GM12875 (cell line): ENCODE data around the gene DNAJC15.

Experiments
- H3K4me3 ChIP-seq: one replicate; pipeline ENCODE4 v1.5.1; 2011; ENCODE audit warnings: low read depth, low read length, control low read depth
- TF ChIP-seq, protein P1 (sequence below): IDR thresholded peaks from 2 replicates; pipeline ENCODE4 v1.5.1; 2011; ENCODE audit warnings: low read depth, mild to moderate bottlenecking, control low read depth, inconsistent platforms, low read length, moderate library complexity, borderline replicate concordance; ENCODE audit not compliant: insufficient read depth

Gene DNAJC15

DNA sequence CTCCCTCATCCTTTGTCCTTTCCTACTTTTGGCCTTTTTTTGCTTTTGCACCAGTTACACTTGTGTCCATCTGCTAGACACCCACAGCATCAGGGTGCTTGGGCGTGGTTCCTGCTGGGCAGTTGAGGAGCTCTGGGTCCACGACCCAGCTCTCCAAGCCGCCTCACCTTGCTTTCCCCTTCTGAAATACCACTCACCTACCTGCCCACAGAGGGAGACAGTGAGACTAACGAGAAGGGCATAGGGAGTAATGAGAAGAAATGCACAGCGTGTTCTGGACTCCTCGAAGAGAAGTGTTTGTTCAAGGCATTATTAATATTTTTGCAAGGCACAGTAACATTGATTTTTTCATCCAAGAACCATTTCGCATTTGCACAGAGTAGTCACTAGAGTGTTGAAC is 92.9 kb downstream of the DNAJC15 start:
- no peak overlapping the region for H3K4me3 ChIP-seq

DNA sequence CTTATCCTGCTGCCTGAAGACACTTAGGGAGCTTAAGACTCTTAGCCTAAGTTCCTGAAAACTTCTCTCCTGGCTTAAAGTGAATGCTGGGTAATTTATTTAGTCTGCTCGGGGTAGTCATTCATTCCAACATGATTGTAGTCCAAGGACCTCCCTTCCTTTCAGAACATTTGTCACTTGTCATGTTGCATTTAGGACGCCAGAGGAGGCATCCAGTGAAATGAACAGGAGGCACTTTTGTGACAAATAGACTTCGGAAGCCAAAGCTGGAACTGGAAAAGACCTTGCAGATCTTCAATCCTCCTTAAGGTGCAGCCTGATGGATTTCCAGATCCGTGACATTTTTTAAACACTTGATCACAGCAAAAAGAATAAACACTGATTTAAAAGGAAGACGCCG is 95.1 kb downstream of the DNAJC15 start:
- no peak overlapping the region for H3K4me3 ChIP-seq
- TF ChIP-seq, protein P1, sequence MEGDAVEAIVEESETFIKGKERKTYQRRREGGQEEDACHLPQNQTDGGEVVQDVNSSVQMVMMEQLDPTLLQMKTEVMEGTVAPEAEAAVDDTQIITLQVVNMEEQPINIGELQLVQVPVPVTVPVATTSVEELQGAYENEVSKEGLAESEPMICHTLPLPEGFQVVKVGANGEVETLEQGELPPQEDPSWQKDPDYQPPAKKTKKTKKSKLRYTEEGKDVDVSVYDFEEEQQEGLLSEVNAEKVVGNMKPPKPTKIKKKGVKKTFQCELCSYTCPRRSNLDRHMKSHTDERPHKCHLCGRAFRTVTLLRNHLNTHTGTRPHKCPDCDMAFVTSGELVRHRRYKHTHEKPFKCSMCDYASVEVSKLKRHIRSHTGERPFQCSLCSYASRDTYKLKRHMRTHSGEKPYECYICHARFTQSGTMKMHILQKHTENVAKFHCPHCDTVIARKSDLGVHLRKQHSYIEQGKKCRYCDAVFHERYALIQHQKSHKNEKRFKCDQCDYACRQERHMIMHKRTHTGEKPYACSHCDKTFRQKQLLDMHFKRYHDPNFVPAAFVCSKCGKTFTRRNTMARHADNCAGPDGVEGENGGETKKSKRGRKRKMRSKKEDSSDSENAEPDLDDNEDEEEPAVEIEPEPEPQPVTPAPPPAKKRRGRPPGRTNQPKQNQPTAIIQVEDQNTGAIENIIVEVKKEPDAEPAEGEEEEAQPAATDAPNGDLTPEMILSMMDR, result no peak

More for the DNA sequence above, 92.9 kb downstream of the DNAJC15 start:
- TF ChIP-seq, protein P1, result peak; percentile 6; the same call in 1 of the 2 replicates

DNA sequence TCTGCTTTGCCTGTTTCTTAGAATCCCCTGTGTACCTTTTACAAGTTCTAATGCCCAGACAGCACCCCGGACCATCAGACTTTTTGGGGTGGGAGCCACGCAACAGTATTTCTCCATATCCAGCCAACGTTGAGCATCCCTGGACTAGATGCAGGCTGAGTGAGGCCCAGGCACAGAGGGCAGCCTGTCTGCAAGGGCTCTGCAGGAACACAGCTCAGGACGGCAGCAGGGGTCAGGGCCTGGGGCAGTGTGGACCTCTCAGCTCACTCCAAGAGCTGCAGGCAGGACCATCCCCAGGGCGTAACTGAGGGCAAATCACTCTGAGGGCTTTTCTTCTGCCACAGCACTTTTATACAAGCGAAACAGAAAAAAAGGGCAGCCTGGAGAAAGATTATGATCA is 95.8 kb downstream of the DNAJC15 start:
- H3K4me3 ChIP-seq, result no peak overlapping the region
- TF ChIP-seq, protein P1, result no peak

DNA sequence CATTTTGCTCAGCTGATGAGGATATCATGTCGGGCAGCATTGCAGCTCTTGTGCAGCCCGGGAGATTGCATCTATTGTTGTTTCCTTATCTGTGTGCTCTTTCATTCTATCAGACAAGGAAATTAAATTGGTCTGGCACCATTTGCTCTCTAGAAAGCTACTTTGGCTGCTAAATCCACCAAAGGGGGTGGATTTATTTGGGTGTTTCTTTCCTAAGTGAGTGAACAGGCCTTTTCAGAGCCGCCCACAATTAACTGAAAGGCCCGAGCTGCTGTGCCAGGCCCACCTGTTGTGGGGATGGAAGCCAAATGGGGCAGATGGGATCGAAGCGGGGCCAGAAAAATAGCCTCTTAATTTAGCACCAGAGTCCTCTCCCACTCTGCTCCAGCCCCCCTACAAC is 99.4 kb downstream of the DNAJC15 start:
- TF ChIP-seq, protein P1, result no peak
- no peak overlapping the region for H3K4me3 ChIP-seq

DNA sequence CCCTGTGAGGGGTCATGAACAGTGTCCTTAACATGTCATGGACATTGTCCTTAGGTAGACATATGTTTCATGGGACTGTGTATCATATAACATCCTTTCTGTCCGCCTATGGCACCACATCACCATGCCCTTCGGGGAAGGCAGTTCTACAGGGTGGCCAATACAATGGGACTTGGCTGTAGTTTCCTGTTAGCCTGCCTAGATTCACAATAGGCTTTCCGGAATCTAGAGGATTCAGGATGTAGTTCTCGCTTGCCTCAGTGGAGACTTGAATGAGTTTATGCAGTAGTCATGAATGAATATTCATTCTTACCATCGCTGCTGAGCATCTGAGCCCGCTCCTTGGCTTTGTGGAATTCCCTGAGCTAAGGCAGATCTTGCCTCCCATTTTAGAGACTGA is 100.5 kb downstream of the DNAJC15 start:
- H3K4me3 ChIP-seq, result no peak overlapping the region
- TF ChIP-seq, protein P1, result no peak

DNA sequence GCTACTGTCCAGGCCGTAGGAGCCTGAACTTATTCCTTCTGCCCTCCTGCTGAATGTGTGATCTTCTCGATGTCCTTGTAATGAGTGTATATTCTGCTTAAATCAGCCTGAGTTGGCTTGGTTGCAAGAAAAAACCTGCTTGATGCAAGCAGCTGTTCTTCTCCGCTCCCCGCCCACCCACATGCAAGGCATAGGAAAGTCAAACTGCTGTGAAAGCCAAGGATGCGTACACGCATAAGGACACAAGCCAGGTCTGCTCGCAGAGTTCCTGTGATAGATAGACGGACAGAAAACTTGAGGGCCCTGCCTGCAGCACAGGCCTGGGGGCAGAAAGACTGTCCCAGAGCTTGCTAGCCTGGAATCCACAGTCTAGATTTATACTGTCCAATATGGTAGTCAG is 101.1 kb downstream of the DNAJC15 start:
- H3K4me3 ChIP-seq, result no peak overlapping the region
- TF ChIP-seq, protein P1, result no peak

DNA sequence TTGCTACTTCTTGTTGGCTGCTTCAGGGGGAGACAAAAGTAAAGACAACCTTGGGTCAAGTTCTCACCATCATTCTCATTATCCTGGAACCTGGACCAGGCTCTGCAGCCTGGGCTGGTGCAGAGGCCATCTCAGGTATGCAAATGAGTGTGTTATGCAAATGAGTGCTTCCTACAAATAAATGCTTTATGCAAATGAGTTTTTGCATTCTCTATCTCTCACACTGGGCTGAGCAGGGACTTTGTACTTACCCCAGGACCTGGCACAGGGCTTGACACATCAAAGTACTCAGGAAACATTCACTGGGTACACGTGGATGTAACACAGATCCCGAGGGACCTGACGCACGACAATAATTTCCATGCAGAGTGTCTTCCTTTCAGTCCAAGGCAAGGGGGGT is 103.0 kb downstream of the DNAJC15 start:
- H3K4me3 ChIP-seq, result no peak overlapping the region
- TF ChIP-seq, protein P1, result no peak
